ENCODE data around the gene HCFC1R1. TPM values are rescaled to one million over a fixed set of nuclear protein-coding genes. Genes with fewer than 3 reads are reported as not detected.

The HCFC1R1 gene, protein sequence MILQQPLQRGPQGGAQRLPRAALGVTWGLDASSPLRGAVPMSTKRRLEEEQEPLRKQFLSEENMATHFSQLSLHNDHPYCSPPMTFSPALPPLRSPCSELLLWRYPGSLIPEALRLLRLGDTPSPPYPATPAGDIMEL
- total RNA-seq: 64.4 and 69.3 TPM in 2 replicates

DNA sequence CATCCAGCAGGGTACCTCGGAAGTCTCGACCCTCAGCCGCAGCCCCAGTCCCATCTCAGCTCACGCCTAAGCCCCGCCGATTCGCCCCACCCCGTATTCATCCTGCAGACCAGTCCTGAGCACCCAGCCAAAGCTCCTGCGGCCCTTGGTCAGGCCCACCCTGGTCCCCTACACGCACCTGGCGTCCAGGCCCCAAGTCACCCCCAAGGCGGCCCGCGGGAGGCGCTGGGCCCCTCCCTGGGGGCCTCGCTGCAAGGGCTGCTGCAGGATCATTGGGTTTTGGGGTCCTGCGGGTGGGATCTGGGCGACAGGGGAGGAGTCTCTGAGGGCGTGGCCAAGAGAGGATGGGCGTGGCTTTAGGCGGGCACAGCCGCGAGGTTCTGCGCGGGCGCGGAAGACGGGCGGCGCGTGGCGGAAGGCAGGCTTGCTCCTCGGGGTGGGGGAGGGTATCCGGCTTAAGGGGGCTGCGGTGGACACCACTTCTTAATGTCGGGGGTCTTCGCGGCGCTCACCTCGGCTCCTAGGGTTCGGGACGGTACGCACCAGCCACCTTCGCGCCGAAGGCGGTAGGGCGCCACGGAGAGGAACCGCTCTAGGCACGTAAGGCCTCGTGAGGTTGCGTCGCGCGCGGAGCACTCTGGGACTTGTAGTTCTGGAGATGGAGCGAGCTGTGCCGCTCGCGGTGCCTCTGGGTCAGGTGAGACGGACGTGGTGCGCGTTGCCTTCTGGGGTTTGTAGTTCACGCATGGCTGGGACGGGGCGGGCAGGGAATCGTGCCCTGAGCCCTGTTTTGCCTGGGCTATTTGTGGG is at the start of gene HCFC1R1, which contains the start of gene THOC6:
Gene HCFC1R1 (minus strand): TSS at position 274 of the 810 bp plus-strand sequence. CDS start 1 bp downstream, at position 273.
Gene THOC6 (plus strand): TSS at position 367 of the 810 bp plus-strand sequence. CDS start 292 bp downstream, at position 659.

GRCh38 chr16:3065069-3065741 is 41.5 kb upstream of the HCFC1R1 start, which contains the start of gene IL32:
TSS of gene IL32 (plus strand) at chr16:3065640. CDS start at chr16:3065812, 172 bp downstream.

DNA sequence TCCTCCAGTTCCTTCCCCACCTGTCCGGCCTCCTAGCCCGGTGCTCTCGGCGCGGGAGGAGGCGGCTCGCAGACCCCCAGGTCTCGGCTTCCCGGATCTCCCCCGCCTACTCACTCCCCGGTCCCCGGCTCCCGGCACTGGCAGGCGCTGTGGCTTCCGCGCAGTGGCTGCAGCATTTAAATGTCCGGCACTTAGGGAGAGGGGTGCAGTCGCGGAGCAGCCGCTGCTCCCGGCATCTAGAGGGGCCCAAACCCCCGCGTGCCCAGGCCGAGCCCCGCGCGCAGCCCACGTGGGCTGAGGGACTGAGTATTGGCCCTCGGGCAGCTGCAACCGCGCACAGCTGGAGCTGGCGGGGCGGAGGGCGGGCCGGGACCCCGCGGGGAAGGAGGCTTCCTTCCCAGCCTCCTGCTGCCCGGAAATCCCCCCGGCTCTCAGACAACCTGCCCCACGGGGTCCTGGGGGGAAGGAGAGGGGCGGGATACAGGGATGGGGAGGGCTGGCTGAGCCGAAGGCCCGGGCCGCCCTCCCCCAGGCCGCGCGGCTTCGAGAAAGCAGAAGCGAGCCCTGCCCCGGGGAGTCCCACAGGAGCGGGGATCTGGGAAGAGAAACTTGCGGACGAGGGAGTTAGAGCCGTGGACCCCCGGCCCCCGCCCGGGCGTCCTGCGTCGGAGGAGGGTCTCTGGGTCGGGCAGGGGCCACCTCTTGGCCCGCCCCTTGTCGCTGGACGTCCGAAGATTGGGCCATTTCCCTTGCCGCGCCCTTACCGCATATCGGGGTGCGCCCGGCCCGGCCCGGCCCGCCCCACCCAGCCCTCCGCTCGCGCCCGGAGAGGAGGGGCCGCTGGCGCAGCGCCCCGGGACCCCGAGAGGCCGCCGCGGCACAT is 22.3 kb upstream of the HCFC1R1 start, which contains the start of gene MMP25:
Gene MMP25 (plus strand): TSS at position 804 of the 883 bp plus-strand sequence. CDS start 357 bp downstream, outside the sequence.

GRCh38 chr16:3036726-3037315 is 13.1 kb upstream of the HCFC1R1 start, which contains the start of gene BICDL2:
TSS of gene BICDL2 (minus strand) at chr16:3036944. CDS start at chr16:3035496, 1,448 bp downstream.

DNA sequence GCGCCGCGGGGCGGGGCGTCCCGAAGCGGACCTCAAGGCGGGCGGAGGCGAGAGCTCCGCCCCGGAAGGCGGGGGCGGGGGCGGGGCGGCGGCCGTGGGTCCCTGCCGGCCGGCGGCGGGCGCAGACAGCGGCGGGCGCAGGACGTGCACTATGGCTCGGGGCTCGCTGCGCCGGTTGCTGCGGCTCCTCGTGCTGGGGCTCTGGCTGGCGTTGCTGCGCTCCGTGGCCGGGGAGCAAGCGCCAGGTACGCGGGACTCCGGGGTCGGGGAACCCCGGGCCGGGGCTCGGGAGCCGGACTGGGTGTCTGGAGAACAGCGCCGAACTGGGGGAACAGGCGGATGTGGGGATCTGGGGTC is 3.5 kb downstream of the HCFC1R1 start, which contains the start of gene TNFRSF12A:
Gene TNFRSF12A (plus strand): TSS at position 122 of the 357 bp plus-strand sequence. CDS start 30 bp downstream, at position 152.

GRCh38 chr16:3017794-3018506 is 5.8 kb downstream of the HCFC1R1 start, which contains the start of gene CLDN6:
TSS of gene CLDN6 (minus strand) at chr16:3018183. CDS start at chr16:3016021, 2,162 bp downstream.

GRCh38 chr16:3012828-3013420 is 10.8 kb downstream of the HCFC1R1 start, which contains the start of gene CLDN9:
TSS of gene CLDN9 (plus strand) at chr16:3012923. CDS start at chr16:3013363, 440 bp downstream.

DNA sequence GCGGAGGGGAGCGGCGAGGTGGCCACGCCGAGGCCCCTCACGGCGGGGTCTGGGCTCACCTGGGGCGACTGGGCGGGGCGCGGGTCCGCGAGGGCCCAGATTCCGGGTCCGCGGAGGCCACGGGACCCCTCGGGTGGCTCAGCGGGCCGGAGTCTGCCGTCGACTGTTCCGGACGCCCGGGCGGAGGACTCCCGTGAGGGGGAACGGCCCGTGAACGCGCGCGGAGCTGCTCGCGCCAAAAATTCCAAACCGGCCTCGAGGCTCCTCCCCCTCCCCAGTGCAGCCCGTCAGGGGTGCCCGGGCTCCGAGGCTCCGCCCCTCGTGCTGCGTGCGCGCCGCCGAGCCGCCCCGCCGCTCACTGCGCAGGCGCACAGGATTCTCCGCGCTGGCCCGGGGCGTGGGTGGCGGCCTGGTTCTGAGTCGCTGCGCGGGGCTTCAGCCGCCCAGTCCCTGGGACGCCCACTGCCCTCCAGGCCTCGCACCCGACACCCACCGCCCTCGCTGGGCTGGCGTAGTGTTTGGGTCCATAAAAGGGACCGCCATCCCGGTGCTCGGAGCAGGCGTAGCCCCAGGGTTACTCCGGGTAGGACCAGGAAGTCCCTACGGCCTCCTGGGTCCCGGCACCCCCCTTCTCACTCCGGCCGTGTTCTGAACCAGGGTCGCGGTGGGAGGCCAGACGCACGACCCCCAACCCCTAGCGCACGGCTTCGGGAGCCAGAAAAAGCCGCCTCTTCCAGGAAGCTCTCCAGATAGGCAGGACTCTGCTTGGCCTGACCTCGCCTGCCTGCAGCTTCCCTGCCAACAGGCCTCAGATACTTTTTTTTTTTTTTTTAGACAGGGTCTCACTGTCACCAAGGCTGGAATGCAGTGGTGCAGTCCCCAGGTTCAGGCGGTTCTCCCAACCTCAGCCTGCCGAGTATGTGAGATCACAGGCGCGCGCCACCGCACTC is 43.2 kb downstream of the HCFC1R1 start, which contains the start of gene PKMYT1:
Gene PKMYT1 (minus strand): TSS at position 220 of the 950 bp plus-strand sequence. CDS start 789 bp downstream, outside the sequence.

Other genes starting within 250 kb of the HCFC1R1 start
- gene ELOB, start 246.7 kb downstream of the HCFC1R1 start, total RNA-seq: 326 and 385 TPM in 2 replicates
- gene PRSS33, start 236.4 kb downstream of the HCFC1R1 start, total RNA-seq: not detected in 2 replicates
- not detected in 2 replicates for gene PRSS41, start 225.5 kb downstream of the HCFC1R1 start, total RNA-seq
- 3.8 TPM in 1 of 2 replicates, not detected in the other for gene PRSS21, start 206.7 kb downstream of the HCFC1R1 start, total RNA-seq
- gene ZG16B, start 193.6 kb downstream of the HCFC1R1 start, total RNA-seq: 2.1 and 2.5 TPM in 2 replicates
- gene PRSS22, start 165.8 kb downstream of the HCFC1R1 start, total RNA-seq: not detected in 2 replicates
- 74.9 and 165 TPM in 2 replicates for gene FLYWCH2, start 140.7 kb downstream of the HCFC1R1 start, total RNA-seq
- gene FLYWCH1, start 112.0 kb downstream of the HCFC1R1 start, total RNA-seq: 27.7 and 33.2 TPM in 2 replicates
- 0.23 and 1.8 TPM in 2 replicates for gene KREMEN2, start 59.7 kb downstream of the HCFC1R1 start, total RNA-seq
- 1.8 and 4.0 TPM in 2 replicates for gene PAQR4, start 54.6 kb downstream of the HCFC1R1 start, total RNA-seq
- gene PKMYT1, start 43.5 kb downstream of the HCFC1R1 start, total RNA-seq: 2.7 and 3.0 TPM in 2 replicates
- gene CLDN9, start 11.0 kb downstream of the HCFC1R1 start, total RNA-seq: not detected in 2 replicates
- gene CLDN6, start 5.8 kb downstream of the HCFC1R1 start, total RNA-seq: 0.12 and 0.51 TPM in 2 replicates
- gene TNFRSF12A, start 3.6 kb downstream of the HCFC1R1 start, total RNA-seq: 70.5 and 162 TPM in 2 replicates
- gene THOC6, start 93 bp upstream of the HCFC1R1 start, total RNA-seq: 24.8 and 30.0 TPM in 2 replicates
- gene BICDL2, start 13.0 kb upstream of the HCFC1R1 start, total RNA-seq: 0.23 TPM in 1 of 2 replicates, not detected in the other
- gene MMP25, start 22.6 kb upstream of the HCFC1R1 start, total RNA-seq: under 0.01 TPM in 1 of 2 replicates, not detected in the other
- 10.7 and 13.4 TPM in 2 replicates for gene IL32, start 41.7 kb upstream of the HCFC1R1 start, total RNA-seq
- not detected in 2 replicates for gene ZSCAN10, start 75.4 kb upstream of the HCFC1R1 start, total RNA-seq
- gene ZNF205, start 88.6 kb upstream of the HCFC1R1 start, total RNA-seq: 10.3 and 10.6 TPM in 2 replicates
- gene ZNF213, start 111.1 kb upstream of the HCFC1R1 start, total RNA-seq: 6.2 and 8.9 TPM in 2 replicates
- not detected in 2 replicates for gene OR1F1, start 164.3 kb upstream of the HCFC1R1 start, total RNA-seq
- 6.1 and 9.9 TPM in 2 replicates for gene ZNF200, start 211.2 kb upstream of the HCFC1R1 start, total RNA-seq
- not detected in 2 replicates for gene MEFV, start 232.7 kb upstream of the HCFC1R1 start, total RNA-seq

All from pericardium fibroblast (primary cell).